Activated T-cell treated with anti-CD3 and anti-CD28 coated beads for 48 hours (primary cell): ENCODE data around the gene PGLYRP2.

ENCODE experiments used
- DNase-seq: peaks from one replicate; pipeline ENCODE4 v3.0.0-alpha.2; 2020; ENCODE audit warnings: low read depth

The PGLYRP2 gene

GRCh38 chr19:15439078-15439799 is 40.1 kb downstream of the PGLYRP2 start:
- DNase-seq, result no peak

- no peak for DNase-seq
These were observed 40.7 kb downstream of the PGLYRP2 start for GRCh38 chr19:15438577-15438976.

GRCh38 chr19:15438124-15438496 is 41.2 kb downstream of the PGLYRP2 start:
- DNase-seq, result no peak

GRCh38 chr19:15437355-15438123 is 41.8 kb downstream of the PGLYRP2 start:
- no peak for DNase-seq

GRCh38 chr19:15436826-15437110 is 42.5 kb downstream of the PGLYRP2 start:
- DNase-seq, result no peak

- DNase-seq, result no peak
These were observed 43.1 kb downstream of the PGLYRP2 start for GRCh38 chr19:15436012-15436825.

- no peak for DNase-seq
These were observed 45.7 kb downstream of the PGLYRP2 start for GRCh38 chr19:15433519-15434069.

- DNase-seq, result peak; percentile 95
These were observed 46.4 kb downstream of the PGLYRP2 start for GRCh38 chr19:15432629-15433518.

- peak; percentile 20 for DNase-seq
These were observed 47.2 kb downstream of the PGLYRP2 start for GRCh38 chr19:15432018-15432494.

GRCh38 chr19:15431396-15432017 is 47.8 kb downstream of the PGLYRP2 start:
- no peak for DNase-seq

- no peak for DNase-seq
These were observed 48.7 kb downstream of the PGLYRP2 start for GRCh38 chr19:15430526-15431120.

- DNase-seq, result no peak
These were observed 49.4 kb downstream of the PGLYRP2 start for GRCh38 chr19:15429825-15430467.

- no peak for DNase-seq
These were observed 50.1 kb downstream of the PGLYRP2 start for GRCh38 chr19:15428956-15429824.

- DNase-seq, result no peak
These were observed 51.3 kb downstream of the PGLYRP2 start for GRCh38 chr19:15427991-15428471.

- DNase-seq, result no peak
These were observed 52.0 kb downstream of the PGLYRP2 start for GRCh38 chr19:15427350-15427700.

- DNase-seq, result no peak
These were observed 52.6 kb downstream of the PGLYRP2 start for GRCh38 chr19:15426485-15427349.

GRCh38 chr19:15425321-15425950 is 53.9 kb downstream of the PGLYRP2 start:
- DNase-seq, result no peak
